ENCODE measurements around the gene RNF166.
"Not testable (repeated sequence)": the region's sequence is repeated elsewhere in the genome, so short reads cannot be mapped to it uniquely, and the experiment has no call there.

RNF166 gene

GRCh38 chr16:88669980-88670379 is 36.2 kb downstream of the RNF166 start:
- no peak for DNase-seq (ENCODE audit: low read depth)
- in situ Hi-C loops (cut with HindIII; ENCODE audit: low sequenced_read_pairs): loop anchor here (10.0 kb wide), 1 partner anchor 115 kb away; the partner anchor contains the start of gene PIEZO1
- no peak overlapping the region for H3K4me3 ChIP-seq (ENCODE audit: low read depth, low read length)
- no peak for TF ChIP-seq CTCF (IDR thresholded peaks at IDR 0.05; ENCODE audit: low read depth, low read length, missing control alignments)

GRCh38 chr16:88669493-88669892 is 36.7 kb downstream of the RNF166 start:
- H3K4me3 ChIP-seq (ENCODE audit: low read depth, low read length); in situ Hi-C loops (cut with HindIII; ENCODE audit: low sequenced_read_pairs); DNase-seq (ENCODE audit: low read depth): not testable (repeated sequence)

GRCh38 chr16:88667461-88667860 is 38.7 kb downstream of the RNF166 start:
- TF ChIP-seq CTCF (IDR thresholded peaks at IDR 0.05; ENCODE audit: low read depth, low read length, missing control alignments): no peak
- in situ Hi-C loops (cut with HindIII; ENCODE audit: low sequenced_read_pairs): no loop called here
- DNase-seq (ENCODE audit: low read depth): no peak
- H3K4me3 ChIP-seq (ENCODE audit: low read depth, low read length): no peak overlapping the region

- DNase-seq (ENCODE audit: low read depth): no peak
- in situ Hi-C loops (cut with HindIII; ENCODE audit: low sequenced_read_pairs): no loop called here
- no peak for TF ChIP-seq CTCF (IDR thresholded peaks at IDR 0.05; ENCODE audit: low read depth, low read length, missing control alignments)
- H3K4me3 ChIP-seq (ENCODE audit: low read depth, low read length): no peak overlapping the region
Observed at GRCh38 chr16:88665570-88665969, 40.6 kb downstream of the RNF166 start.

GRCh38 chr16:88665148-88665547 is 41.1 kb downstream of the RNF166 start:
- no peak for TF ChIP-seq CTCF (IDR thresholded peaks at IDR 0.05; ENCODE audit: low read depth, low read length, missing control alignments)
- in situ Hi-C loops (cut with HindIII; ENCODE audit: low sequenced_read_pairs): no loop called here
- no peak for DNase-seq (ENCODE audit: low read depth)
- H3K4me3 ChIP-seq (ENCODE audit: low read depth, low read length): no peak overlapping the region

- in situ Hi-C loops (cut with HindIII; ENCODE audit: low sequenced_read_pairs): no loop called here
- DNase-seq (ENCODE audit: low read depth): peak; percentile 95
Observed at GRCh38 chr16:88662843-88663606, 43.2 kb downstream of the RNF166 start, which contains the start of gene MVD. Gene MVD (minus strand): TSS chr16:88663091. CDS start chr16:88663080, 11 bp downstream.

More at GRCh38 chr16:88662843-88663606, 43.2 kb downstream of the RNF166 start, which contains the start of gene MVD:
- no peak for TF ChIP-seq CTCF (IDR thresholded peaks at IDR 0.05; ENCODE audit: low read depth, low read length, missing control alignments)
- H3K4me3 ChIP-seq (ENCODE audit: low read depth, low read length): peak within 1 kb of the TSS; percentile 96
